Coronary artery (tissue), 2 donors: ENCODE data around the gene TFE3.

Experiments used
- DNase-seq: peaks from one replicate; pipeline ENCODE4 v3.0.0-alpha.2; 2017; ENCODE audit warnings: low spot score
- H3K27ac ChIP-seq, 2 donors: fragments of 200-600 bp; sonication (generic); one replicate each; pipeline ENCODE4 v1.5.1; 2016 to 2019
- H3K4me3 ChIP-seq: fragments of 200-600 bp; sonication (generic); 2 replicates; pipeline ENCODE4 v1.5.1; 2016; ENCODE audit warnings: mild to moderate bottlenecking, moderate library complexity
- TF ChIP-seq, protein P1 (sequence below): fragments of 200-600 bp; sonication (generic); IDR thresholded peaks from one replicate; pipeline ENCODE4 v1.5.1; 2019; ENCODE audit warnings: antibody characterized with exemption

TFE3 gene

DNA sequence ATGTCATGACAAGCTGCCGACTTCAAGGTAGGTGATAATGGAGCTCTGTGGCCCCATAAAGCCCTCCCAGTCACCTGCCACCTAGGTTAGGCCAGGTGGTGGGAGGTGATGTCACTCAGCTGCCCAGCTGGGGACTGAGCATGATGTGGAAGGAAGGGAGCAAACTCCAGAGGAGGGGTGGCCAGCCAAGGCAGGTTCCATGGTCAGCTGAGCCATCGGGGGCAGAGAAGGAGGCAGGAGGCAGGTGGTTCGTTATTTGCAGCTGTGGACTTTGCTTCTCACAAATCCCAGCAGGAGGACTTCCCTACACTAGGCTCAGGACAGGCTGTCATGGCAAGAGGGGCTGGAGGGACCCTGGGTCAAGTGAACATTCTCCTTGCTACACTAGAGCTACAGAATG is 17.8 kb upstream of the TFE3 start:
- TF ChIP-seq, protein P1, sequence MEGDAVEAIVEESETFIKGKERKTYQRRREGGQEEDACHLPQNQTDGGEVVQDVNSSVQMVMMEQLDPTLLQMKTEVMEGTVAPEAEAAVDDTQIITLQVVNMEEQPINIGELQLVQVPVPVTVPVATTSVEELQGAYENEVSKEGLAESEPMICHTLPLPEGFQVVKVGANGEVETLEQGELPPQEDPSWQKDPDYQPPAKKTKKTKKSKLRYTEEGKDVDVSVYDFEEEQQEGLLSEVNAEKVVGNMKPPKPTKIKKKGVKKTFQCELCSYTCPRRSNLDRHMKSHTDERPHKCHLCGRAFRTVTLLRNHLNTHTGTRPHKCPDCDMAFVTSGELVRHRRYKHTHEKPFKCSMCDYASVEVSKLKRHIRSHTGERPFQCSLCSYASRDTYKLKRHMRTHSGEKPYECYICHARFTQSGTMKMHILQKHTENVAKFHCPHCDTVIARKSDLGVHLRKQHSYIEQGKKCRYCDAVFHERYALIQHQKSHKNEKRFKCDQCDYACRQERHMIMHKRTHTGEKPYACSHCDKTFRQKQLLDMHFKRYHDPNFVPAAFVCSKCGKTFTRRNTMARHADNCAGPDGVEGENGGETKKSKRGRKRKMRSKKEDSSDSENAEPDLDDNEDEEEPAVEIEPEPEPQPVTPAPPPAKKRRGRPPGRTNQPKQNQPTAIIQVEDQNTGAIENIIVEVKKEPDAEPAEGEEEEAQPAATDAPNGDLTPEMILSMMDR = no peak
- peak; percentile 63 for DNase-seq
- H3K4me3 ChIP-seq = no peak overlapping the region
- no peak overlapping the region for H3K27ac ChIP-seq

DNA sequence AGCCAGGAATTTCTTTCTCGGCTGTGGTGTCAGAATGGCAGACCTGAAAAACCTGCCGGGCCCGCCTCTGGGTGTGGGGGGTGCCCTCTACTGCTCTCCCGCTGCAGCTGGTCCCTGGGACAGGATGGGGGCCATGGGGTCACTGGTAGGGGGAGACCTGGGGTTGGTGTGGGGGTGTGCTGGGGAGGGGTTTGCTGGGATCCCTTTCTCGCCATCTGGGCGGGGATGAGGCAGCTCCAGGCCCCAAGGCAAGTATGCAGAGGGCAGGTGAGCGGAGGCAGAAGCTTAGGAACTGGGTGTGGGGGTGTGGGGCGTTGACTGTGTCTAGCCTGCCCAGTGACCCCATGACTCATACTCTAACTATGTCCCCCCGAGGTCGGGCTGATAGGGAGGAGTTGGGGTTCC is 16.5 kb upstream of the TFE3 start:
- TF ChIP-seq, protein P1 = no peak
- DNase-seq = peak; percentile 69
- Histone ChIP-seq H3K4me3 (no peak overlapping the region), H3K27ac (peak overlapping the region in 1 of 2 donors; percentile 28)

- TF ChIP-seq, protein P1 = no peak
- DNase-seq = peak; percentile 55
- Histone ChIP-seq H3K4me3 (no peak overlapping the region), H3K27ac (peak overlapping the region in 1 of 2 donors; percentile 28)
Observed at GRCh38 chrX:49059201-49059600, 16.0 kb upstream of the TFE3 start.

DNA sequence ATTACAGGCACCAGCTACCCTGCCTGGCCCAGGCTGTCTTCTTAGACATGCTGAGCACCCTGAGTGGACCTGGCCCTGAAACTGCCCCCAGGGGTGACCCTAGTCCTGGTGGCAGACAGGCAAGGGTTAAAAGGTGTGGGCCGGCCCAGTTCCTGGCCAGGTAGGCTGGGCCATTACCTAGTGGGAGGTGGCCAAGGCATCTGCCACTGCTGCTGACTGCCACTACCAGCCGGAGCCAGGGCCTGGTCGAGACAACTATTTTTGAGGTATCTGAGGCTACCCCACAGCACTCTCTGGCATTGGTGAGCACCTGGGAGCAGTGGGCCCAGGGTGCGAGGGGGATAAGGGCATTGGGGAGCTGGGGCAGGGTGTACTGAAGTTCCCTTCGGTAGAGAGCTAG is 15.6 kb upstream of the TFE3 start, which contains the start of gene CCDC120:
Gene CCDC120, plus strand, starts transcription at position 206 of the 400 bp plus-strand sequence. CDS start 3,043 bp downstream, outside the sequence.
- DNase-seq = no peak
- H3K27ac ChIP-seq = peak within 1 kb of the TSS in 1 of 2 donors; percentile 28
- TF ChIP-seq, protein P1 = no peak
- H3K4me3 ChIP-seq = no peak within 1 kb of the TSS

DNA sequence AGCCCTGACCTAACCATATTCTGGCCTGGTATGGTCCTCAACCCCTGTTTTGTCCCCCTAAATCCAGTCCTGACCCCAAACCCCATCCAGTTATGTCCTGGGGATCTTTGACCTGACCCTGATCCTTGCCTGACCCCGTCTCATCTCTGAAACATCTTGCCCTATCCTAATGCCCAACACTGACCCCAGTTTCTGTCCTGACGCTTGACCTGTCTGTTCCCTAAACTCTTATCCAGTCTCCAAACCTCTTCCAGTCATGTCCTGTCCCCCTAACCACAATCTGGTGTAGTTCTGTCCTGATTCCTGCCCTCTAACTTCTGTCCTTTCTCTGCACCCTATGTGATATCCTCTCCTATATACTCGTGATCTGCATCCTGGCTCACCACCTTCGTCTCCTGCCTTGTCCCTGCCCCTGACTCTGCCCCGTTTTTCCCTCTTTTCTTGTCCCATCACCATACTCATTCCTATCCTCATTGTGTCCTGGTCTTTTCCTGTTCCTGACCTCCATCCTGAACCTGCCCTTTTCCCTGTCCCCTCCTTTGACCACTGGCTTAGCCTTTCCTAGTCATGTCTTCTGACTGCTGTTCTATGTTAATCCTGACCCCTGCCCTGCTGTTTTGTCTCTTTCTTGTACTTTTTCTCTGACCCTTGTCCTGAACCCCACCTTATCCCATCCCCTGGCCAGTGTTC is 11.1 kb upstream of the TFE3 start:
- peak overlapping the region; percentile 84 for H3K4me3 ChIP-seq
- no peak for DNase-seq
- H3K27ac ChIP-seq = peak overlapping the region; percentile 66 to 93
- TF ChIP-seq, protein P1 = no peak

- Histone ChIP-seq H3K4me3 (peak overlapping the region; percentile 84), H3K27ac (peak overlapping the region; percentile 66 to 93)
- DNase-seq = no peak
- TF ChIP-seq, protein P1 = no peak
Observed at GRCh38 chrX:49053223-49054072, 10.3 kb upstream of the TFE3 start.
